ENCODE measurements around the gene SLC13A3. TPM values are rescaled to one million over a fixed set of nuclear protein-coding genes. Genes with fewer than 3 reads are reported as not detected.
A peak's percentile ranks its signal among the peaks of the same experiment; 100 is the strongest.

The SLC13A3 gene, protein sequence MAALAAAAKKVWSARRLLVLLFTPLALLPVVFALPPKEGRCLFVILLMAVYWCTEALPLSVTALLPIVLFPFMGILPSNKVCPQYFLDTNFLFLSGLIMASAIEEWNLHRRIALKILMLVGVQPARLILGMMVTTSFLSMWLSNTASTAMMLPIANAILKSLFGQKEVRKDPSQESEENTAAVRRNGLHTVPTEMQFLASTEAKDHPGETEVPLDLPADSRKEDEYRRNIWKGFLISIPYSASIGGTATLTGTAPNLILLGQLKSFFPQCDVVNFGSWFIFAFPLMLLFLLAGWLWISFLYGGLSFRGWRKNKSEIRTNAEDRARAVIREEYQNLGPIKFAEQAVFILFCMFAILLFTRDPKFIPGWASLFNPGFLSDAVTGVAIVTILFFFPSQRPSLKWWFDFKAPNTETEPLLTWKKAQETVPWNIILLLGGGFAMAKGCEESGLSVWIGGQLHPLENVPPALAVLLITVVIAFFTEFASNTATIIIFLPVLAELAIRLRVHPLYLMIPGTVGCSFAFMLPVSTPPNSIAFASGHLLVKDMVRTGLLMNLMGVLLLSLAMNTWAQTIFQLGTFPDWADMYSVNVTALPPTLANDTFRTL
- total RNA-seq: 1 to 10 TPM in 1 of 4 donors, under 1 TPM in 3; 0.62 to 1.6 (median 0.80) TPM

DNA sequence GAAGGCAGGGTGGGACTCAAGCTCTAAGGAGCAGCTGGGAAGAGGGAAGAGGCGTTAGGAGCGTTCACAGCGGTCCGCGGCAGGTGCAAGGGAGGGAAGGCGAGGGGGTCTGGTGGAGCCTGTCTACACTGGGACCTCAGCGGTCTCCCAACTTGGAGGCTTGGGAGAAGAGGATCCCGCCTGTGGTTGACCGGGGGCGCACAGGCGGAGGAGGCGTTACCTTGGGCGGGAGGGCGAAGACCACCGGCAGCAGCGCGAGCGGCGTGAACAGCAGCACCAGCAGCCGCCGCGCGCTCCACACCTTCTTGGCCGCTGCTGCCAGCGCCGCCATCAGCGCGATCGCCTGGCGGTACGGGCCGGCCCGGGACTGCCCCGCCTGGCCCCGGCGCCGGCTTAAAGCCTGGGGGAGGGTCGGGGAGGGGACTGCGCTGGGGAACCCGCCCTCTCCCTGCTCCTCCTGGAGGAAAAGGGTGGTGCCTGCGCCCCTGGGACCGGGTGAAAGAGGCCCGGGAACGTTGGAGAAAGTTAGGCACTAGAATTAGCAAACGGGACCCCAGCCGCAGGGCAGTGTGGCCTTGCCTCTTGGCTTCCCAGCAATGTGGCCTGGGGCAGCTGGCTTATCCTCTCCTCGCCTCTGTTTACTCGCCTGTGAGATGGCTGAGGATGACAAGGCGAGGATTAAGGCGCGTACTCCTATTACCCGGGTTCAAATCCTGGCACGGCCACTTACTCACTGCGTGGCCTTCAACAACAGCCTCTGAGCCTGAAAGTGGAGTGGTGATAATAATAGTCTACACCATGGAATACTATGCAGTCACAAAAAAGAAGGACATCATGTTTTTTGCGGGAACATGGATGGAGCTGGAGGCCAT is at the start of gene SLC13A3:
Gene SLC13A3, minus strand, starts transcription at position 369 of the 872 bp plus-strand sequence. Its CDS starts 38 bp downstream, at position 331.
- no peak for ATAC-seq
- peak within 1 kb of the TSS in 1 of 2 donors; percentile 33 for H3K4me3 ChIP-seq
- H3K27ac ChIP-seq: no peak within 1 kb of the TSS
- H3K9me3 ChIP-seq: no peaks in the 10 kb centered on the region
- TF ChIP-seq POLR2A (IDR thresholded peaks at IDR 0.05) (no peak), EP300 (IDR thresholded peaks at IDR 0.05) (no peak), CTCF (IDR thresholded peaks at IDR 0.05) (no peak), POLR2AphosphoS5 (IDR thresholded peaks at IDR 0.05) (no peak)
- peaks cover 52% of the 10 kb centered on the region for H3K27me3 ChIP-seq
- 15 to 40% methylated on average over 2 to 10 of the region's 55 CpGs for WGBS, 2 donors (ENCODE audit: low coverage in 1 of 2)
- peaks cover 0 to 8% (median 0%) of the 10 kb centered on the region in 3 donors for H3K4me1 ChIP-seq
- no peaks in the 10 kb centered on the region for H3K36me3 ChIP-seq

GRCh38 chr20:46701057-46701456 is 49.8 kb upstream of the SLC13A3 start:
- no peak for ATAC-seq
- no peak overlapping the region for H3K27ac ChIP-seq
- peaks cover 23% of the 10 kb centered on the region for H3K27me3 ChIP-seq
- 69% methylated on average over 2 of the region's 2 CpGs; no CpG with 5 or more reads in 1 of the 2 donors for WGBS, 2 donors (ENCODE audit: low coverage in 1 of 2)
- H3K4me1 ChIP-seq: no peaks in the 10 kb centered on the region
- H3K4me3 ChIP-seq: no peak overlapping the region
- H3K36me3 ChIP-seq: no peaks in the 10 kb centered on the region
- H3K9me3 ChIP-seq: no peaks in the 10 kb centered on the region
- no peak for TF ChIP-seq CTCF (IDR thresholded peaks at IDR 0.05)
- no peak for TF ChIP-seq EP300 (IDR thresholded peaks at IDR 0.05)
- TF ChIP-seq POLR2A (IDR thresholded peaks at IDR 0.05): no peak
- TF ChIP-seq POLR2AphosphoS5 (IDR thresholded peaks at IDR 0.05): no peak

- ATAC-seq: no peak
- H3K4me1 ChIP-seq: no peaks in the 10 kb centered on the region
- peaks cover 23% of the 10 kb centered on the region for H3K27me3 ChIP-seq
- WGBS, 2 donors (ENCODE audit: low coverage in 1 of 2): 78 to 87% methylated on average over 6 of the region's 6 CpGs
- TF ChIP-seq POLR2A (IDR thresholded peaks at IDR 0.05): no peak
- no peak for TF ChIP-seq POLR2AphosphoS5 (IDR thresholded peaks at IDR 0.05)
- TF ChIP-seq CTCF (IDR thresholded peaks at IDR 0.05): no peak
- no peak for TF ChIP-seq EP300 (IDR thresholded peaks at IDR 0.05)
- no peaks in the 10 kb centered on the region for H3K9me3 ChIP-seq
- H3K4me3 ChIP-seq: no peak overlapping the region
- H3K36me3 ChIP-seq: no peaks in the 10 kb centered on the region
- H3K27ac ChIP-seq: no peak overlapping the region
Measured at GRCh38 chr20:46700481-46700880, 49.2 kb upstream of the SLC13A3 start.

DNA sequence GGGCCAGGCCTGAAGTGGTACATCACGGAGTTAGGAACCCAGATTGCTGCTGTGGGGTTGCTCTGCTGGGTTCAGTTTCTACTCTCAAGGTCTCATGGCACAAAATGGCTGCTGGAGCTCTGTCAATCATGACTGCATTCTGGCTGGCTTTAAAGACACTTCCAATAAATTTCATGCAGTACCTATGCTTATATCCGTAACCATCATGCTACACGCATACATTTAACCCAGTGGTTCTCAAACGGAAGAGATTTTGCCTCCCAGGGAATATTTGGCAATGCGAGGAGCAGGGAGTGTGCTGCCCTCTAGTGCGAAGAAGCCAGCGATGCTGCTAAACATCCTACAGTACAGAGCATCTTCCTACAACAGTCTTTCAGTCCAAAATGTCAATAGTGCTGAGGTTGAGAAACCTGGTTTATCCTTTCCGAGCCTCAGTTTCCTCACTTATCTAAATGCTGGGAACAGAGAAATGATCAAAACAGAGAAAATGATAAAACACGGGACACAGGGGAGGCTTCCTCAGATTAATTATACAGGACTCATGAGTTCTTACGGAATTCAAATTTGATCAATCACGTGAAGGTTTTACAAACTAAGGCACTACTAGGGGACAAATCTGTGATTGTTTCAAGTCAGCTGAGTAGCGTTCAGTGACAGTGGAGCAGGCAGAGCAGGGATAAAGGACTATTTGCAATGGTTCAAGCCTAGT is 48.5 kb upstream of the SLC13A3 start:
- Histone ChIP-seq H3K36me3 (no peaks in the 10 kb centered on the region), H3K27ac (no peak overlapping the region), H3K4me1 (no peaks in the 10 kb centered on the region), H3K27me3 (peaks cover 23% of the 10 kb centered on the region), H3K9me3 (no peaks in the 10 kb centered on the region), H3K4me3 (no peak overlapping the region)
- 38 to 55% methylated on average over 6 to 9 of the region's 12 CpGs for WGBS, 2 donors (ENCODE audit: low coverage in 1 of 2)
- no peak for ATAC-seq
- TF ChIP-seq CTCF (IDR thresholded peaks at IDR 0.05) (peak in 1 of 4 experiments; percentile 35), POLR2AphosphoS5 (IDR thresholded peaks at IDR 0.05) (no peak), EP300 (IDR thresholded peaks at IDR 0.05) (no peak)

Data from gastroesophageal sphincter (tissue), 4 donors.